GM15510 (cell line): ENCODE results near the gene SH3BP1.

Experiments
- POLR2A ChIP-seq: IDR thresholded peaks from 3 replicates; pipeline ENCODE4 v1.6.1; 2011; ENCODE audit warnings: borderline replicate concordance; ENCODE audit not compliant: insufficient read length; ENCODE audit errors: extremely low read depth

SH3BP1 gene

GRCh38 chr22:37639070-37639760 is at the start of gene SH3BP1:
TSS of gene SH3BP1 (plus strand) at chr22:37639669. CDS start at chr22:37639788, 119 bp downstream.
- TF ChIP-seq POLR2A = peak; percentile 56

GRCh38 chr22:37591823-37592404 is 47.6 kb upstream of the SH3BP1 start:
- TF ChIP-seq POLR2A = no peak

GRCh38 chr22:37594237-37594636 is 45.2 kb upstream of the SH3BP1 start:
- no peak for TF ChIP-seq POLR2A

- TF ChIP-seq POLR2A = no peak
Measured at GRCh38 chr22:37599153-37599552, 40.3 kb upstream of the SH3BP1 start.

- no peak for TF ChIP-seq POLR2A
Measured at GRCh38 chr22:37601203-37601539, 38.3 kb upstream of the SH3BP1 start.

- TF ChIP-seq POLR2A = no peak
Measured at GRCh38 chr22:37601540-37602442, 37.7 kb upstream of the SH3BP1 start.

- no peak for TF ChIP-seq POLR2A
Measured at GRCh38 chr22:37604074-37604473, 35.4 kb upstream of the SH3BP1 start.

GRCh38 chr22:37604875-37605274 is 34.6 kb upstream of the SH3BP1 start:
- TF ChIP-seq POLR2A = no peak

- TF ChIP-seq POLR2A = no peak
Measured at GRCh38 chr22:37607010-37607934, 32.2 kb upstream of the SH3BP1 start.

GRCh38 chr22:37607935-37608476 is 31.5 kb upstream of the SH3BP1 start:
- TF ChIP-seq POLR2A = no peak

GRCh38 chr22:37608477-37609239 is 30.8 kb upstream of the SH3BP1 start, which contains the start of gene GGA1:
TSS of gene GGA1 (plus strand) at chr22:37608834. CDS start at chr22:37608861, 27 bp downstream.
- peak; percentile 49 for TF ChIP-seq POLR2A

GRCh38 chr22:37609240-37610152 is 30.0 kb upstream of the SH3BP1 start:
- TF ChIP-seq POLR2A = peak; percentile 21

- no peak for TF ChIP-seq POLR2A
Measured at GRCh38 chr22:37610480-37611129, 28.9 kb upstream of the SH3BP1 start.

GRCh38 chr22:37611207-37611606 is 28.3 kb upstream of the SH3BP1 start:
- TF ChIP-seq POLR2A = no peak
